ENCODE measurements around the gene SYNGR2.
A peak's percentile ranks its signal among the peaks of the same experiment; 100 is the strongest.

SYNGR2 gene

GRCh38 chr17:78180508-78180907, 12.1 kb downstream of the SYNGR2 start:
- H3K9ac ChIP-seq (ENCODE audit: low read depth, low read length): no peak overlapping the region

GRCh38 chr17:78182504-78182903, 14.1 kb downstream of the SYNGR2 start:
- H3K27me3 ChIP-seq (ENCODE audit: insufficient read depth, low read length): no peaks in the 10 kb centered on the region
- peaks cover 10% of the 10 kb centered on the region; the same call in 1 of the 2 replicates for H3K4me1 ChIP-seq (ENCODE audit: insufficient read depth, low read length)
- H3K27ac ChIP-seq (ENCODE audit: low read depth, low read length): no peak overlapping the region
- 97% methylated on average over 13 of the region's 13 CpGs for WGBS
- no peak overlapping the region for H3K9ac ChIP-seq (ENCODE audit: low read depth, low read length)
- no peak overlapping the region for H3K4me3 ChIP-seq (ENCODE audit: low read length)
- H3K36me3 ChIP-seq (ENCODE audit: insufficient read depth, low read length): peaks cover 79% of the 10 kb centered on the region
- H3K9me3 ChIP-seq (ENCODE audit: insufficient read depth, low read depth, low read length): no peaks in the 10 kb centered on the region

More at GRCh38 chr17:78180508-78180907, 12.1 kb downstream of the SYNGR2 start:
- Histone ChIP-seq H3K27me3 (ENCODE audit: insufficient read depth, low read length) (no peaks in the 10 kb centered on the region), H3K4me1 (ENCODE audit: insufficient read depth, low read length) (peaks cover 3% of the 10 kb centered on the region; the same call in 1 of the 2 replicates), H3K4me3 (ENCODE audit: low read length) (no peak overlapping the region), H3K36me3 (ENCODE audit: insufficient read depth, low read length) (peaks cover 85% of the 10 kb centered on the region), H3K27ac (ENCODE audit: low read depth, low read length) (no peak overlapping the region), H3K9me3 (ENCODE audit: insufficient read depth, low read depth, low read length) (no peaks in the 10 kb centered on the region)
- 99% methylated on average over 2 of the region's 2 CpGs for WGBS

DNA sequence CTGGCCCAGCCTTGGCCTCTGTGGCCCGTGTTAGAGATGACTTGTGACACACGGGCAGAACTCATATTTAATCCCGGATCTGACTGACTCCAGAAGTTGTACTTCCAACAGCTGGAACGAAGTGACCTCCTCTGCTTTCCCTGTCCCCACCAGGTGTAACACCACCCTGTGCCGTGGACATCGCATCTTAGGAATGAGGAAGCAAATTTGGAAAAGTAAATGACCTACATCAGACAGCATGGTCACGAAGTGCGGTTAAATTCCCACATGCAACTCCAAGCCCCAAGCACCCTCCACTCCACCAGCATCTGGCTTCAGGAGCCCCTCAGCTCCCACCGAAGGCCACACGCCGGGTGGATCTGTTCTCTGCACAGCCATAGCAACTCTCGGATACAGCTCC, 15.5 kb downstream of the SYNGR2 start:
- H3K36me3 ChIP-seq (ENCODE audit: insufficient read depth, low read length): peaks cover 68% of the 10 kb centered on the region
- no peak overlapping the region for H3K4me3 ChIP-seq (ENCODE audit: low read length)
- 94% methylated on average over 12 of the region's 12 CpGs for WGBS
- no peaks in the 10 kb centered on the region for H3K9me3 ChIP-seq (ENCODE audit: insufficient read depth, low read depth, low read length)
- H3K27ac ChIP-seq (ENCODE audit: low read depth, low read length): no peak overlapping the region
- H3K9ac ChIP-seq (ENCODE audit: low read depth, low read length): no peak overlapping the region
- H3K27me3 ChIP-seq (ENCODE audit: insufficient read depth, low read length): no peaks in the 10 kb centered on the region
- H3K4me1 ChIP-seq (ENCODE audit: insufficient read depth, low read length): peaks cover 10% of the 10 kb centered on the region; the same call in 1 of the 2 replicates

DNA sequence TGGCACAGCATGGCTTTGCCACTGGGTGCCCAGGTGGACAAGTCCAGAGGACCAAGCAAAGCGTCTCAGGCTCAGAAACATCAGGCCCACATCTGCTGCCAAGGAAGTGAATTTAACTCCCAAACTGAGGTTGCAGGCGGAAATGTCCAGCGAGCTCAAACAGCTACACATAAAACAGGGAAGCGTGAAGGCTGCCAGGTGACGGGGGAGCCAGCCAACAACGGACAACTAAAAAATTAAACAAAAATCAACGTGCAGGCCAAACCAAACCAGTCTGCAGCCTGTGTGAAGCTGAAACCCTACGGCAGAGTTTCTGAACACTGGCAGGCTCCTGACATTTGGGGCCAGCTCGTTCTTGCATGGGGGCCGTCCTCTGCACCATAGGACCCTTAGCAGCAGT, 16.0 kb downstream of the SYNGR2 start:
- H3K9ac ChIP-seq (ENCODE audit: low read depth, low read length): no peak overlapping the region
- no peaks in the 10 kb centered on the region for H3K27me3 ChIP-seq (ENCODE audit: insufficient read depth, low read length)
- no peak overlapping the region for H3K27ac ChIP-seq (ENCODE audit: low read depth, low read length)
- no peaks in the 10 kb centered on the region for H3K9me3 ChIP-seq (ENCODE audit: insufficient read depth, low read depth, low read length)
- H3K4me1 ChIP-seq (ENCODE audit: insufficient read depth, low read length): peaks cover 10% of the 10 kb centered on the region; the same call in 1 of the 2 replicates
- H3K4me3 ChIP-seq (ENCODE audit: low read length): no peak overlapping the region
- peaks cover 64% of the 10 kb centered on the region for H3K36me3 ChIP-seq (ENCODE audit: insufficient read depth, low read length)
- WGBS: 95% methylated on average over 10 of the region's 10 CpGs

DNA sequence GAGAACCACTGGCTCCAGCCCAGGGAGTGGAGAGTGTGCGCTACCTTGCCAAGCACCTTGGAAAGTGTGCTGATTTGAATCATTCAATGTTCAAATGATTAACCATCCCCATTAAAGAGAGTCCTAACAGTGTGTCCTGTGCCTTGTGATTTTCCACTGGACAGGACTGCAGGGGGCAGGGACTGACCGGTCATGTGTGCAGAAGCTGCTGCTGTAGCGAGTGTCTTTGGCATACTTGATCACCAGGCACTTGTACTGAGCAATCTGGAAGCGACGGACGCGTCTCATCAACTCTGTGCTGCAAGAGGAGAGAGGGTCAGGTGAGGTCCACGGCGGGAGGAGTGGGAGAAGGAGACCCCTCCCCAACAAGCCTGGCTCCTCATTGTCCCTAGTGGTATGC, 16.5 kb downstream of the SYNGR2 start:
- 84% methylated on average over 9 of the region's 9 CpGs for WGBS
- Histone ChIP-seq H3K9me3 (ENCODE audit: insufficient read depth, low read depth, low read length) (no peaks in the 10 kb centered on the region), H3K27me3 (ENCODE audit: insufficient read depth, low read length) (no peaks in the 10 kb centered on the region), H3K36me3 (ENCODE audit: insufficient read depth, low read length) (peaks cover 61% of the 10 kb centered on the region), H3K4me3 (ENCODE audit: low read length) (peak overlapping the region; percentile 88; the same call in 1 of the 2 replicates), H3K27ac (ENCODE audit: low read depth, low read length) (no peak overlapping the region), H3K9ac (ENCODE audit: low read depth, low read length) (no peak overlapping the region), H3K4me1 (ENCODE audit: insufficient read depth, low read length) (peaks cover 10% of the 10 kb centered on the region; the same call in 1 of the 2 replicates)

- Histone ChIP-seq H3K4me1 (ENCODE audit: insufficient read depth, low read length) (peaks cover 10% of the 10 kb centered on the region; the same call in 1 of the 2 replicates), H3K27ac (ENCODE audit: low read depth, low read length) (no peak overlapping the region)
- WGBS: 50% methylated on average over 8 of the region's 10 CpGs
Observed at GRCh38 chr17:78185981-78186691, 17.8 kb downstream of the SYNGR2 start.

DNA sequence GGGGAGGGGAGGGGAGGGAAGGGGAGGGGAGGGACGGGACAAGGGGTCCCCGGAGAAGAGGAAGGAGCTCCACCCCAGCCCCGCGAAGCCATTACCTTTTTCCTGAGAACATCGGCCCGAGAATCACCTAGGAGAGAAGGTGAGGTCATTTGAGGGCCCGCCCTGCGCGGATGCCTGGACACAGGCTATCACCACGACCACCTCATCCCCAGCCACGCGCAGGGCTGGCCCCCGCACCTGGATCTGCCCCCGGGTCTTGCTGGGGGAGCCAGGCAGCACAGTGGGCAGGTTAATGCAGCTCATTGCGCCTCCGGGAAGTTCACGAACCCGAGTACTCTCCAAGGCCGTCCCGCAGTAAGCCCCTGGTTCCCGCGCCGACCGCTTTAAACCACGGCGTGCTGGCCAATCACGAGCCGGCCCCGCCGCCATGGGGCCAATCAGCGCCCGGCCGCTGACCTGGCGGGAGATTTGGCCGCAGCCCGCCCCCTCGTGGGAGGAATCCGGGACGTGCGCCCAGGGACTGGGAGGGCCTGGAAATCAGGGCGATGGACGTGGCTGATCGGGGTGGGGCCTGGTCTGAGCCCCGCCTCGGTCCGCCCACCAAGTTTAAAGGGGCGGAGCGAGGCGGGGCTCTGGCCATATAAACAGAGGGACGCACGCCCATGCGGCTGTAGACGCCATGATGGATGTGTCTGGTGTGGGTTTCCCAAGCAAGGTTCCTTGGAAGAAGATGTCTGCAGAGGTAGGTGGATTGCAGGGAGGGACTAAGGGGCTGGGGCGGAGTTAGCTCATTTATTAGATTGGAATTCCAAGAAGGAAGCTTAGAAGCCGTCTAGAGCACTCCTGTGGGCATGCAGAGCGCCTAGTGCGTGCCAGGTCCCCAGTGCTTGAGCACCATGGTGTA, 18.6 kb downstream of the SYNGR2 start, which contains the start of the genes AFMID and TK1:
Gene AFMID (plus strand): TSS at position 671 of the 904 bp plus-strand sequence. CDS start 9 bp downstream, at position 680.
Gene TK1 (minus strand): TSS at position 361 of the 904 bp plus-strand sequence. CDS start 58 bp downstream, at position 303.
- WGBS: 3% methylated on average over 55 of the region's 57 CpGs
- no peaks in the 10 kb centered on the region for H3K27me3 ChIP-seq (ENCODE audit: insufficient read depth, low read length)
- peak within 1 kb of the TSS; percentile 89 for H3K27ac ChIP-seq (ENCODE audit: low read depth, low read length)
- peak within 1 kb of the TSS; percentile 95 for H3K9ac ChIP-seq (ENCODE audit: low read depth, low read length)
- H3K4me3 ChIP-seq (ENCODE audit: low read length): peak within 1 kb of the TSS; percentile 88
- peaks cover 10% of the 10 kb centered on the region; the same call in 1 of the 2 replicates for H3K4me1 ChIP-seq (ENCODE audit: insufficient read depth, low read length)
- H3K9me3 ChIP-seq (ENCODE audit: insufficient read depth, low read depth, low read length): no peaks in the 10 kb centered on the region
- H3K36me3 ChIP-seq (ENCODE audit: insufficient read depth, low read length): peaks cover 48% of the 10 kb centered on the region

More at GRCh38 chr17:78185981-78186691, 17.8 kb downstream of the SYNGR2 start:
- no peaks in the 10 kb centered on the region for H3K27me3 ChIP-seq (ENCODE audit: insufficient read depth, low read length)
- H3K9me3 ChIP-seq (ENCODE audit: insufficient read depth, low read depth, low read length): no peaks in the 10 kb centered on the region
- peaks cover 55% of the 10 kb centered on the region for H3K36me3 ChIP-seq (ENCODE audit: insufficient read depth, low read length)
- H3K4me3 ChIP-seq (ENCODE audit: low read length): peak overlapping the region; percentile 88
- H3K9ac ChIP-seq (ENCODE audit: low read depth, low read length): peak overlapping the region; percentile 32

- H3K4me3 ChIP-seq (ENCODE audit: low read length): no peak overlapping the region
- 95% methylated on average over 4 of the region's 5 CpGs for WGBS
- no peak overlapping the region for H3K9ac ChIP-seq (ENCODE audit: low read depth, low read length)
- H3K4me1 ChIP-seq (ENCODE audit: insufficient read depth, low read length): peaks cover 12% of the 10 kb centered on the region
- no peaks in the 10 kb centered on the region for H3K9me3 ChIP-seq (ENCODE audit: insufficient read depth, low read depth, low read length)
- H3K27me3 ChIP-seq (ENCODE audit: insufficient read depth, low read length): no peaks in the 10 kb centered on the region
- H3K36me3 ChIP-seq (ENCODE audit: insufficient read depth, low read length): peaks cover 41% of the 10 kb centered on the region
- no peak overlapping the region; the same call in 1 of the 2 replicates for H3K27ac ChIP-seq (ENCODE audit: low read depth, low read length)
Observed at GRCh38 chr17:78196716-78197115, 28.3 kb downstream of the SYNGR2 start.

DNA sequence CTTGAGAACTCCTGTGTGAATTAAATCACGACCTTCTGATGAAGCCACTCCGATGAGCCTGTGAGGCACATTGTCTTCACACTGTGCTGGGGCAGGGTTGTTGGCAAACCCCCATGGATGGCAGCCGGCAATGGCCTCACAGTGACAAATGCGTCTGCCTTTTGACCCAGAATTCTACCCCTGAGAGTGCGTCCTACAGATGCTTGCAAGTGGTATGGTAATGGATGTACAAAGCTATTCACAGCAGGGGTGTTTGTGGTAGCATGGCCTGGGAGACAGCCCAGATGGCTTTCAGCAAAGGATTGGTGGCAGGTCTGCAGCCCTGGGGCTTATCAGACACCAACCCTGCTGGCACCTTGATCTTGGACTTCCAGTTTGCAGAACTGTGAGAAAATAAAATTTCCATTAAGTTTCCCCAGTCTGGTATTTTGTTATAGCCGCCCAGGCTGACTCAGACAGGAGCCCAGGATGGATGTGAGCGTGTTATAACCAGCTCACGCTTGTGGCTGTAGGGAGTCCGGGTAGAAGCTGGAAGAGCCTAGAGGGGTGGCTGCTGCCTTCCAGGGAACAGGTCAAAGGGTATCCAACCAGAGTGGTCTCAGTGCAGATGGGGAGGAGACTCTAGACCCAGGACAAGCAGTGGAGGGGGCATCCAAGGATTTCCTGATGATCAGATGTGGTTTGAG, 28.9 kb downstream of the SYNGR2 start:
- 61% methylated on average over 9 of the region's 9 CpGs for WGBS
- no peaks in the 10 kb centered on the region for H3K9me3 ChIP-seq (ENCODE audit: insufficient read depth, low read depth, low read length)
- H3K9ac ChIP-seq (ENCODE audit: low read depth, low read length): peak overlapping the region; percentile 5; the same call in 1 of the 2 replicates
- H3K27ac ChIP-seq (ENCODE audit: low read depth, low read length): no peak overlapping the region; the same call in 1 of the 2 replicates
- H3K27me3 ChIP-seq (ENCODE audit: insufficient read depth, low read length): no peaks in the 10 kb centered on the region
- peaks cover 41% of the 10 kb centered on the region for H3K36me3 ChIP-seq (ENCODE audit: insufficient read depth, low read length)
- peaks cover 12% of the 10 kb centered on the region for H3K4me1 ChIP-seq (ENCODE audit: insufficient read depth, low read length)
- H3K4me3 ChIP-seq (ENCODE audit: low read length): no peak overlapping the region

GRCh38 chr17:78200451-78200850, 32.1 kb downstream of the SYNGR2 start:
- H3K36me3 ChIP-seq (ENCODE audit: insufficient read depth, low read length): peaks cover 45% of the 10 kb centered on the region
- H3K27me3 ChIP-seq (ENCODE audit: insufficient read depth, low read length): no peaks in the 10 kb centered on the region
- H3K4me1 ChIP-seq (ENCODE audit: insufficient read depth, low read length): peaks cover 12% of the 10 kb centered on the region
- no peaks in the 10 kb centered on the region for H3K9me3 ChIP-seq (ENCODE audit: insufficient read depth, low read depth, low read length)
- no peak overlapping the region for H3K9ac ChIP-seq (ENCODE audit: low read depth, low read length)
- WGBS: 83% methylated on average over 6 of the region's 6 CpGs
- H3K27ac ChIP-seq (ENCODE audit: low read depth, low read length): no peak overlapping the region
- H3K4me3 ChIP-seq (ENCODE audit: low read length): no peak overlapping the region

All from HUES64 (cell line).